GM23338 (cell line): ENCODE results near the gene CIITA. TPM values are rescaled to one million over a fixed set of nuclear protein-coding genes. Genes with fewer than 3 reads are reported as not detected.
A peak's percentile ranks its signal among the peaks of the same experiment; 100 is the strongest.
"Not testable (repeated sequence)": the region's sequence is repeated elsewhere in the genome, so short reads cannot be mapped to it uniquely, and the experiment has no call there.

Experiments used
- ATAC-seq: fragments of 200-7000 bp; cut with Tn5 transposase; 3 replicates; pipeline ENCODE4 v1.9.1; 2020
- DNase-seq: peaks from one replicate; pipeline ENCODE4 v3.0.0-alpha.2; 2015; ENCODE audit warnings: low spot score
- H2AFZ ChIP-seq: fragments of 200-600 bp; sonication (generic); 2 replicates; pipeline ENCODE4 v1.8.0; 2016; ENCODE audit warnings: antibody characterized with exemption, mild to moderate bottlenecking, moderate library complexity
- H3F3A ChIP-seq: fragments of 200-600 bp; sonication (generic); replicated peaks from 2 replicates; pipeline ENCODE4 v1.8.0; 2017; ENCODE audit warnings: antibody characterized with exemption, mixed run types, low read depth
- H3K27ac ChIP-seq: fragments of 200-600 bp; sonication (generic); 2 replicates; pipeline ENCODE4 v1.6.1; 2016; ENCODE audit warnings: low read depth
- H3K27me3 ChIP-seq: fragments of 200-600 bp; sonication (generic); 2 replicates; pipeline ENCODE4 v1.8.0; 2016; ENCODE audit warnings: mild to moderate bottlenecking, mixed run types, moderate library complexity; ENCODE audit not compliant: insufficient read depth
- H3K36me3 ChIP-seq: fragments of 200-600 bp; sonication (generic); 2 replicates; pipeline ENCODE4 v1.8.0; 2016; ENCODE audit warnings: mild to moderate bottlenecking; ENCODE audit not compliant: insufficient read depth
- H3K4me1 ChIP-seq: fragments of 200-600 bp; sonication (generic); 2 replicates; pipeline ENCODE4 v1.8.0; 2016; ENCODE audit warnings: mild to moderate bottlenecking, moderate library complexity; ENCODE audit not compliant: insufficient read depth
- H3K4me2 ChIP-seq: fragments of 200-600 bp; sonication (generic); 2 replicates; pipeline ENCODE4 v1.7.1; 2017; ENCODE audit warnings: mixed run types
- H3K4me3 ChIP-seq: fragments of 200-600 bp; sonication (generic); 2 replicates; pipeline ENCODE4 v1.6.1; 2016; ENCODE audit warnings: mixed run types
- H3K79me2 ChIP-seq: fragments of 200-600 bp; sonication (generic); replicated peaks from 2 replicates; pipeline ENCODE4 v1.8.0; 2017; ENCODE audit warnings: mild to moderate bottlenecking; ENCODE audit not compliant: insufficient read depth
- H3K9me2 ChIP-seq: fragments of 200-600 bp; sonication (generic); 2 replicates; pipeline ENCODE4 v1.8.0; 2017; ENCODE audit not compliant: insufficient read depth
- H4K20me1 ChIP-seq: fragments of 200-600 bp; sonication (generic); replicated peaks from 2 replicates; pipeline ENCODE4 v1.8.0; 2017; ENCODE audit warnings: mild to moderate bottlenecking; ENCODE audit not compliant: insufficient read depth
- H3K27ac Mint-ChIP-seq: 2 replicates; pipeline ENCODE4 v1.8.0; 2020; ENCODE audit warnings: inconsistent platforms, mild to moderate bottlenecking, moderate library complexity, mixed read lengths
- H3K27me3 Mint-ChIP-seq: 3 replicates; pipeline ENCODE4 v1.8.0; 2022; ENCODE audit warnings: low read depth, mild to moderate bottlenecking, moderate library complexity, mixed read lengths, inconsistent platforms; ENCODE audit not compliant: insufficient read depth, poor library complexity
- H3K36me3 Mint-ChIP-seq: 3 replicates; pipeline ENCODE4 v1.8.0; 2021; ENCODE audit warnings: low read depth, mild to moderate bottlenecking, inconsistent platforms, moderate library complexity, mixed read lengths
- H3K4me1 Mint-ChIP-seq: 3 replicates; pipeline ENCODE4 v1.8.0; 2020; ENCODE audit warnings: mild to moderate bottlenecking, inconsistent platforms, mixed read lengths
- H3K4me3 Mint-ChIP-seq: 3 replicates; pipeline ENCODE4 v1.8.0; 2021; ENCODE audit warnings: moderate library complexity, mild to moderate bottlenecking, inconsistent platforms, mixed read lengths
- H3K9me3 Mint-ChIP-seq: 3 replicates; pipeline ENCODE4 v1.8.0; 2020; ENCODE audit warnings: moderate library complexity, mild to moderate bottlenecking, inconsistent platforms, mixed read lengths
- CREB1 ChIP-seq: fragments of 250-450 bp; sonication (Bioruptor Pico); IDR thresholded peaks from 2 replicates; pipeline ENCODE4 v1.5.0; 2020; ENCODE audit warnings: low read depth, mild to moderate bottlenecking, moderate library complexity
- CTCF ChIP-seq, 2 experiments: fragments of 200-600 bp in 1 of 2; sonication (generic) in 1 of 2; conservative IDR thresholded peaks; 2 replicates each; pipeline versions ENCODE4 v1.5.1 to v1.6.1; 2016 to 2017; ENCODE audit warnings: antibody characterized with exemption in 2 of 2, low read depth in 2 of 2, mild to moderate bottlenecking in 2 of 2, moderate library complexity in 1 of 2
- ETS1 ChIP-seq: IDR thresholded peaks from 2 replicates; pipeline ENCODE4 v1.6.1; 2016; ENCODE audit warnings: antibody characterized with exemption
- EZH2 ChIP-seq: fragments of 200-600 bp; sonication (generic); IDR thresholded peaks from one replicate; pipeline ENCODE4 v1.8.0; 2017; ENCODE audit warnings: antibody characterized with exemption, mild to moderate bottlenecking, low read depth; ENCODE audit not compliant: unreplicated experiment
- EZH2phosphoT487 ChIP-seq: fragments of 200-600 bp; sonication (generic); IDR thresholded peaks from one replicate; pipeline ENCODE4 v1.8.1; 2018; ENCODE audit warnings: antibody characterized with exemption; ENCODE audit not compliant: unreplicated experiment
- JUNB ChIP-seq: IDR thresholded peaks from one replicate; pipeline ENCODE4 v1.6.1; 2016; ENCODE audit warnings: antibody characterized with exemption; ENCODE audit not compliant: unreplicated experiment
- NANOG ChIP-seq: IDR thresholded peaks from 2 replicates; pipeline ENCODE4 v1.6.1; 2016; ENCODE audit warnings: antibody characterized with exemption, borderline replicate concordance
- POLR2AphosphoS5 ChIP-seq: IDR thresholded peaks from 2 replicates; pipeline ENCODE4 v1.6.1; 2016; ENCODE audit warnings: antibody characterized with exemption, low read depth
- STAT1 ChIP-seq: IDR thresholded peaks from one replicate; pipeline ENCODE4 v1.6.1; 2016; ENCODE audit warnings: antibody characterized with exemption; ENCODE audit not compliant: unreplicated experiment
- ZNF114 ChIP-seq: fragments of 250-450 bp; sonication (Bioruptor Pico); IDR thresholded peaks from 2 replicates; pipeline ENCODE4 v1.5.0; 2020; ENCODE audit warnings: mild to moderate bottlenecking, moderate library complexity
- ZNF331 ChIP-seq: fragments of 250-450 bp; sonication (Bioruptor Pico); IDR thresholded peaks from 2 replicates; pipeline ENCODE4 v1.5.0; 2020; ENCODE audit warnings: low read depth, mild to moderate bottlenecking, moderate library complexity
- ZNF462 ChIP-seq: fragments of 250-450 bp; sonication (Bioruptor Pico); IDR thresholded peaks from 2 replicates; pipeline ENCODE4 v1.5.0; 2020; ENCODE audit warnings: mild to moderate bottlenecking, moderate library complexity
- polyA plus RNA-seq: library from polyadenylated mRNA; unstranded; fragments of >200 nt; fragmentation: Nextera tagmentation; extraction: Ambion mirVana; gene quantifications from 2 replicates; pipeline ENCODE4 v1.2.1, GENCODE V29; 2016
- total RNA-seq: library from RNA; depleted of rRNA; stranded (reverse); fragments of >200 nt; shearing (Covaris generic); gene quantifications from 2 replicates; pipeline ENCODE4 v1.2.3, GENCODE V29; 2014

The CIITA gene
- total and polyA plus RNA-seq, 2 experiments from 2014 or later: 0.10 to 0.57 TPM

GRCh38 chr16:10941935-10942351, 64.9 kb downstream of the CIITA start:
- Mint-ChIP-seq H3K4me3 (peak overlapping the region; percentile 92), H3K4me1 (peaks cover 46% of the 10 kb centered on the region)
- not testable (repeated sequence) for H3K27me3 Mint-ChIP-seq, DNase-seq, H3F3A ChIP-seq, H3K36me3 ChIP-seq, H3K27me3 ChIP-seq, H2AFZ ChIP-seq, H3K36me3 Mint-ChIP-seq, H3K9me2 ChIP-seq, H3K27ac ChIP-seq, H3K9me3 Mint-ChIP-seq, H3K27ac Mint-ChIP-seq
- peaks cover 36% of the 10 kb centered on the region for H4K20me1 ChIP-seq
- H3K4me3 ChIP-seq: peak overlapping the region; percentile 65
- peak; percentile 16 for ATAC-seq
- peak overlapping the region; percentile 96 for H3K4me2 ChIP-seq
- H3K4me1 ChIP-seq: peaks cover 35% of the 10 kb centered on the region
- peaks cover 46% of the 10 kb centered on the region for H3K79me2 ChIP-seq

GRCh38 chr16:10942352-10943063, 65.5 kb downstream of the CIITA start, which contains the start of gene DEXI:
Gene DEXI, minus strand, starts transcription at chr16:10942468. Its CDS starts 463 bp downstream, at chr16:10942005.
- H3K4me1 Mint-ChIP-seq: peaks cover 51% of the 10 kb centered on the region
- peak within 1 kb of the TSS; percentile 65 for H3K4me3 ChIP-seq
- H3K9me2 ChIP-seq: no peaks in the 10 kb centered on the region
- no peaks in the 10 kb centered on the region; the same call in 1 of the 2 replicates for H3K36me3 ChIP-seq
- DNase-seq (peak; percentile 94), ATAC-seq (peak; percentile 69)
- peaks cover 6% of the 10 kb centered on the region for H3K27me3 Mint-ChIP-seq
- 0 out of 2 replicates have a peak, but pooled peaks cover 8% of the 10 kb centered on the region for H3F3A ChIP-seq
- H2AFZ ChIP-seq: peak within 1 kb of the TSS; percentile 94; the same call in 1 of the 2 replicates
- peak within 1 kb of the TSS; percentile 92 for H3K4me3 Mint-ChIP-seq
- H3K4me2 ChIP-seq: peak within 1 kb of the TSS; percentile 96
- 0 out of 2 replicates have a peak, but pooled peaks cover 5% of the 10 kb centered on the region for H3K27me3 ChIP-seq
- H3K27ac Mint-ChIP-seq: peak within 1 kb of the TSS; percentile 70; the same call in 1 of the 2 replicates
- H3K4me1 ChIP-seq: peaks cover 41% of the 10 kb centered on the region
- peaks cover 33% of the 10 kb centered on the region for H4K20me1 ChIP-seq
- no peaks in the 10 kb centered on the region for H3K9me3 Mint-ChIP-seq
- H3K27ac ChIP-seq: 0 out of 2 replicates have a peak within 1 kb of the TSS, but pooled peaks have one; percentile 30
- H3K79me2 ChIP-seq: peaks cover 52% of the 10 kb centered on the region
- no peaks in the 10 kb centered on the region; the same call in 2 of the 3 replicates for H3K36me3 Mint-ChIP-seq
- TF ChIP-seq JUNB: no peak
- TF ChIP-seq STAT1: no peak
- TF ChIP-seq NANOG: no peak
- no peak for TF ChIP-seq ZNF331 (CRISPR knock-in tag)
- TF ChIP-seq POLR2AphosphoS5: peak; percentile 84
- TF ChIP-seq CTCF (conservative IDR thresholded peaks at IDR 0.05; ENCODE audit: low read depth in 2 of 2): no peak
- no peak for TF ChIP-seq EZH2phosphoT487
- TF ChIP-seq ZNF114 (CRISPR knock-in tag): no peak
- TF ChIP-seq CREB1 (CRISPR knock-in tag): peak; percentile 48
- 0 out of 2 replicates have a peak, but pooled peaks have one; percentile 30 for TF ChIP-seq ETS1
- no peak for TF ChIP-seq EZH2
- TF ChIP-seq ZNF462 (CRISPR knock-in tag): no peak
